DMS 273 treated with DMSO at 0.1 percent for 48 hours (cell line): ENCODE data around the gene LCE4A.
"Not testable (repeated sequence)": the region's sequence is repeated elsewhere in the genome, so short reads cannot be mapped to it uniquely, and the experiment has no call there.

Experiments
- DNase-seq: peaks from one replicate; lab custom pipeline; 2025; lab: John Stamatoyannopoulos, UW

LCE4A gene, protein sequence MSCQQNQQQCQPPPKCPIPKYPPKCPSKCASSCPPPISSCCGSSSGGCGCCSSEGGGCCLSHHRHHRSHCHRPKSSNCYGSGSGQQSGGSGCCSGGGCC

DNA sequence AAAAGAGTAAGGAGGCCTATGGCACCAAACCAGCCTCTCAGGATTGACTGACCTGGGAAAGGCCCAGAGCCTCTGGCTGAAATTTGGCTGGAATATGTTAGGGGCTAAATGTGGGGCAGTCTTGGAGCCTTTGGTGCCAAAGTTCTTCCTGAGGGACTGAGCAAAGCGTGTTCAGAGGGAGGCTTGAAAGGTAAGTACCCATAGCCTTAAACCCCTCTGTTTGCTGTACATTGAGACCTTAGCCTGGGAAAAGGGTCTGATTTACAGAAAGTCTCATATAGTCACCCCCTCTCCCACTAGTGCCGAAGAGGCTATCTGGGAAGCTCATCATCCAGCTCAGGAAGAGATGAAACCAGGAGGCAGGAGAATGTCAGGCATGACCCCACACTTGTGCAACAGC is at the start of gene LCE4A:
TSS of gene LCE4A (plus strand) at position 301 of the 400 bp plus-strand sequence. CDS start 916 bp downstream, outside the sequence.
- no peak for DNase-seq

DNA sequence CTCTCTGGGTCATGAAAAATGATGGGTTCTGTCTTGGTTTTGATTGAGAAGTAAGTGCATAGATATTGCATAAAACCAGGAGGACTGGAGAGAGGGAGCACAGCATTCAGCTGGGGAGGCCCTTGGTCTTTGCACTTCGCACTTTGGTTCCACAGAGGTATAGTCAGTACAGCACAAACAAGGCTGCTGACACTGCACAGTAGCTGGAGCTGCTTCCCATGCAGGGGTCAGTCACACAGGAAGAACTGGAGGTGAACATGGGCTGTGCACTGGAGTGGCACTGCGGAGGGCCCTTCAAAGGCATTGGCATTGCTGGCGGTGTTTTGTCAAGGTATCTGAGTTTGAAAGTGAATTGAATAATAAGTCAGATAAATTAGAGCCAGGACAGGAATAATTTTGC is 49.3 kb upstream of the LCE4A start:
- DNase-seq = no peak

DNA sequence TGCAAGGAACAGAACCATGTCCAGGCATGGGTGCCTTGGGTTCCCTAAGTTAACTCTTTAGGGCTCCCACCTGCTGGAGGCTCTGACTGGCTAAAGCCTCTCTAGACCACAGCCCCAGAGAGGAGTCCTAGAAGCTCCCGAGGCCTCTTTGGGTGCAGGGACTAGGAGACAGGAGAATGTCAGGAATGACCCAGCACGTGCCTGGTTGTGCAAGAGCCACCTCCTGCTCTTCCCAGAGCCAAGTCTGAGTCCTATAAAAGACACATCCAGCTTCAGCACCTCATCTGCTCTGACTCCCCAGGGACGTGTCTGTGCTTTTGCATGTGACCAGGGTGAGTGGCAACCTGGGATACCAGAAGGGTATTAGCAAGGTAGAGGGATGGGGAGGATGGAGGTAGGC is 44.9 kb upstream of the LCE4A start, which contains the start of gene LCE2D:
TSS of gene LCE2D (plus strand) at position 283 of the 400 bp plus-strand sequence. CDS start 726 bp downstream, outside the sequence.
- no peak for DNase-seq

DNA sequence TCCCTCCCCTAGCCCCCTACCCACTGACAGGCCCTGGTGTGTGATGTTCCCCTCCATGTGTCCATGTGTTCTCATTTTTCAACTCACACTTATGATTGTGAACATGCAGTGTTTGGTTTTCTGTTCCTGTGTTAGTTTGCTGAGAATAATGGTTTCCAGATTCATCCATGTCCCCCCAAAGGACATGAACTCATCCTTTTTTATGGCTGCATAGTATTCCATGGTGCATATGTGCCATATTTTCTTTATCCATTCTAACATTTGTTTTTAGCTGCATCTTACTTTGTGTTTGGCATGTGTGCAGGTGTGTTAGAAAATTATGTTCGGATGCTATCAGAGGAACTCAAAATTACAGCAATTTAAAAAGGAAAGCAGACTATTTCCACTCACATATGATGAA is 41.8 kb upstream of the LCE4A start:
- DNase-seq = not testable (repeated sequence)

DNA sequence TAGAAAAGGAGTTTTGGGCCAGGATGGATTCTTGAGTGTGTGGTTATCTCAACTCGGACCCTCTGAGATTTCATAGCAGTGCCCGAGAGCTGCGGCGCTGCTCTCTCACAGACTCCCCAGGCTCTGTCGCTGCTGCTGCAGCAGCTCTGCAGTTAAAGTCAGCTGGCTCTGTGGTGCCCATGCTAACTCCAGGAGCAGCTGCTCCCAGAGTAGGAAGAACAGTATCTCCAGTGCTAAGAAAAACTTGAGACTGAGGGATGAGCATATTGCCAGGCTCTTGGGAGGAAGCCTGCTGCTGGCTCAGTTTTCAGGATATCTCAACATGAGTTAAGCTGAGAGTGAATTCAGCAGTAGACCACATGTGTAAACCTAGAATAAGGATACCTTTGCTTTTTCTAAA is 40.3 kb upstream of the LCE4A start:
- DNase-seq = no peak

DNA sequence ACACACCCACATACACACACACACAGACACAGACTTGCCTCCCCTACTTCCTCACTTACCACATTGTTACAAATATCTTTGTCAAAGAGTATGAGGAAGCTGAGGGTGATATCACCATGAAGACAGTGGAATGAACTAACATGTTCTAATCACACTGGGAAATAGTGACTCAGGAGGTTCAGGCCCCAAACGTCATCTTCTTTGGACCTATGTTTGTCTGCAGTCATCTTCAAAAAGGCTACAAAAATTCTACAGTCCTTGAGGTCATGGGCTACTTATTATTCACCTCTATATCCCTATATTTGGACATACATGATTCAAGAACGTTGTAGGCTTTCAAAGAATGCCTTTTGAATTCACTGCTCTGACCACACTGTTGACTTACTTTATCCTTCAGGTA is 34.9 kb upstream of the LCE4A start:
- no peak for DNase-seq

DNA sequence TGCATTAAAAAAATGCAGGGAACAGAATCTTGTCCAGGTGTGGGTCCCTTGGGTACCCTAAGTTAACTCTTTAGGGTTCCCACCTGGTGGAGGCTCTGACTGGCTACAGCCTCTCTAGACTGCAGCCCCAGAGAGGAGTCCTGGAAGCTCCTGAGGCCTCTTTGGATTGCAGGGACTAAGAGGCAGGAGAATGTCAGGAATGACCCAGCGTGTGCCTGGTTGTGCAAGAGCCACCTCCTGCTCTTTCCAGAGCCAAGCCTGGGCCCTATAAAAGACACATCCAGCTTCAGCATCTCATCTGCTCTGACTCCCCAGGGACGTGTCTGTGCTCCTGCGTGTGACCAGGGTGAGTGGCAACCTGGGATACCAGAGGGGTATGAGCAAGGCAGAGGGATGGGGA is 33.0 kb upstream of the LCE4A start, which contains the start of gene LCE2C:
TSS of gene LCE2C (plus strand) at position 297 of the 400 bp plus-strand sequence. CDS start 737 bp downstream, outside the sequence.
- not testable (repeated sequence) for DNase-seq

DNA sequence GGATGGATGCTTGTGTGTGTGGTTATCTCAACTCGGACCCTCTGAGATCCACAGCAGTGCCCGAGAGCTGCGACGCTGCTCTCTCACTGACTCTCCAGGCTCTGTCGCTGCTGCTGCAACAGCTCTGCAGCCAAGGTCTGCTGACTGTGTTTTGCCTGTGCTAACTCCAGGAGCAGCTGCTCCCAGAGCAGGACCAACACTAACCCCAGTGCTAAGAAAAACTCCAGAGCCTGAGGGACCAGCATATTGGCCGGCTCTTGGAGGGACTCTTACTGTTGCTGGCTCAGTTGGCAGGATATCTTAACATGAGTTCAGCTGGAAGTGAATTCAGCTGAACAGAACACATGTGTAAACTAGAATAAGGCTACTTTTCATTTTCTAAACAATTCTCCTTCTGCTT is 28.5 kb upstream of the LCE4A start:
- no peak for DNase-seq

DNA sequence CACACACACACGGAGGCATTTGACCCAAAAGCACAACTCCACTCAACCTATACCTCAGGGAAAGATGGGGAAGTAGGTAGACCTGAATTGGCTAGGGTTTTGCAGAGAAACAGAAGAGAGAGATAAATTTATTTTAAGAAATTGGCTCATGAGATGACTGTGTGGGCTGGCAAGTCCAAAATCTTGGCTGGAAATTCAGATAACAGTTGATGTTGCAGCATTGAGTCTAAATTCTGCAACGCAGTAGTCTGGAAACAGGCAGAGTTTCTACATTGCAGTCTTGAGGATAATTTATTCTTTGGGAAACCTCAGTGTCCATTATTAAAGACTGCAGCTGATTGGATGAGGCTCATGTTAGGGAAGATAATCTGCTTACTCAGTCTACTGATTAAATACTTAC is 26.3 kb upstream of the LCE4A start:
- no peak for DNase-seq

DNA sequence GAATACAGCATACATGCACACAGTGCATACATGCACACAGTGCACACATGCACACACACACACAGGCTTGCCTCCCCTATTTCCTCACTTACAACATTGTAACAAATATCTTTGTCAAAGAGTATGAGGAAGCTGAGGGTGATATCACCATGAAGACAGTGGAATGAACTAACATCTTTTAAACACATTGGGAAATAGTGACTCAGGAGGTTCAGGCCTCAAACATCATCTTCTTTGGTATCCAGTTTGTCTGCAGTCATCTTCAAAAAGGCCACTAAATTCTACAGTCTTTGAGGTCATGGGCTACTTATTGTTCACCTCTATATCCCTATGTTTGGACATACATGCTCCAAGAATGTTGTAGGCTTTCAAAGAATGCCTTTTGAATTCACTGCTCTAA is 24.1 kb upstream of the LCE4A start:
- DNase-seq = no peak

DNA sequence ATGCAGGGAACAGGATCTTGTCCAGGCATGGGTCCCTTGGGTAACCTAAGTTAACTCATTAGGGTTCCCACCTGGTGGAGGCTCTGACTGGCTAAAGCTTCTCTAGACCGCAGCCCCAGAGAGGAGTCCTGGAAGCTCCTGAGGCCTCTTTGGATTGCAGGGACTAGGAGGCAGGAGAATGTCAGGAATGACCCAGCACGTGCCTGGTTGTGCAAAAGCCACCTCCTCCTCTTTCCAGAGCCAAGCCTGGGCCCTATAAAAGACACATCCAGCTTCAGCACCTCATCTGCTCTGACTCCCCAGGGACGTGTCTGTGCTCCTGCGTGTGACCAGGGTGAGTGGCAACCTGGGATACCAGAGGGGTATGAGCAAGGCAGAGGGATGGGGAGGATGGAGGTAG is 22.1 kb upstream of the LCE4A start, which contains the start of gene LCE2B:
TSS of gene LCE2B (plus strand) at position 301 of the 400 bp plus-strand sequence. CDS start 721 bp downstream, outside the sequence.
- not testable (repeated sequence) for DNase-seq

DNA sequence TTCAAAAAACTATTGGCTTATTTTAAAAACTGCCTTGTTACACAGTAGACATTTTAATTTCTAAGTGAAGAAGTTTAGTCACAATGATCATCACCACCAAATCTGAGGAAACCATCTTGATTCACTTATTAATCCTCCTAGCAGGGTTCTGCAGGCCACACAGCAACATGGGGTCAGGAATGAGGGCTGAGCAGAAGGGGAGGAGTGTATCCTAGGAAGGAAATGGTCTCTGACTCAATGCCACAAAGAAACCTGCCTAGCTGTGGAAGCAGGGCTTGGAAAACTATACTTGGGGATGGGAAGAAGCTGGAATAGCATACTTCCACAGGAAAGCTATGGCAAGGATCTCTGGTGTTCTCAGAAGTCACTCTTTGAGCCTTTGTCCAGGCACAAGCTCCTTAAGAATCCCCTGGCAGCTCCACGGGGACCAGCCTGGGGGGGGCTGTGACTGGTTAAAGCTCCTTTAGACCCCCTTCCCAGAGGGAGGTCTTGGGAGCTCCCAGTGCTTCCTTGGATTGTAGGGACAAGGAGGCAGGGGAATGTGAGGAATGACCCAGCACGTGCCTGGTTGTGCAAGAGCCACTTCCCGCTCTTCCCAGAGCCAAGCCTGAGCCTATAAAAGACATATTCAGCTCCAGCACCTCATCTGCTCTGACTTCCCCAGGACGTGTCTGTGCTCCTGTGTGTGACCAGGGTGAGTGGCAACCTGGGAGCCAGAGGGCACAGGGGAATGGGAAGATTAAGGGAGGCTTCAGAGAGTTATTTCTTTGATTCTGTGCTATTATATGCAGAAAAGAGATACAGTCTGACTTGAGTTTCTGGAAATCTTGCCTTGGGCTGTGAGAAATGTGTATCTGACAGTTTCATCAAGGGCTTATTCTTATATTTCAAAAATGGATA is 10.0 kb upstream of the LCE4A start, which contains the start of gene LCE2A:
TSS of gene LCE2A (plus strand) at position 645 of the 900 bp plus-strand sequence. CDS start 557 bp downstream, outside the sequence.
- no peak for DNase-seq

DNA sequence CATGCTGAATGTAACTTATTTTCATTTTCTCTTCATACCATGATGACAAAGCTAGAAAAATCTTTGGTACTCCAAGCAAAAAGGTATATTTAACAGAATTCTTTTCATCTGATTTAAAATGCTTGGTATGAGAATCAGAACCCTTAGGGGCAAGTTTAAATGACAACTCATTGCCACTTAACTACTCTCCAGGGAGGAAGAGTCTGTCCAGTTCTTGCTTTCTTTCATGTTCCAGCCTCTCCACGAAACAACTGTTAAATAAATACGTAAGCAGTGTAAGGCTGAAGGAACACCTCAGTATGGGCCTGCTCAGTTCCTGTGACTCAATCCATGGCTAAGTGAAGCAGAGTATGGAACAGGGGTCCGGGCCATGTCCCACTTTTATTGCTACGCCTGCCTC is 8.2 kb upstream of the LCE4A start:
- DNase-seq = no peak

DNA sequence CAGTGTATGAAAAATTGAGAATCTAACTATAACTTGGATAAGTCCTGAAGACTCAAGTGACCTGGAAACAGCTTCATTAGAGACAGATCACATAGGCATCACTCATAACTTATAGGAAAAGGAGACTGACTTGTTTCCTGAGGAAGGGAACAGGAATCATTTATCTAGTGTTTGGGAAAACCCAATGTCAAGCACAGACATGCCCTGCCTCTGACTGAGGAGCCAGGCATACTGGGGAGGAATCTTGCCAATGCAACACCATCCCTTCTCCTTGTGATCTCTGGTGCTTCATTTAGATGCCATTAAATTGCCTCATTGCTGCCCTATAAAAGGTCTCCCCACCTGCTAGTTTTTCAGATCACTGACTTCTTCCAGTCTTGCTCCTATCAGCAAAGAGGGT is 10.3 kb downstream of the LCE4A start:
- DNase-seq = no peak

DNA sequence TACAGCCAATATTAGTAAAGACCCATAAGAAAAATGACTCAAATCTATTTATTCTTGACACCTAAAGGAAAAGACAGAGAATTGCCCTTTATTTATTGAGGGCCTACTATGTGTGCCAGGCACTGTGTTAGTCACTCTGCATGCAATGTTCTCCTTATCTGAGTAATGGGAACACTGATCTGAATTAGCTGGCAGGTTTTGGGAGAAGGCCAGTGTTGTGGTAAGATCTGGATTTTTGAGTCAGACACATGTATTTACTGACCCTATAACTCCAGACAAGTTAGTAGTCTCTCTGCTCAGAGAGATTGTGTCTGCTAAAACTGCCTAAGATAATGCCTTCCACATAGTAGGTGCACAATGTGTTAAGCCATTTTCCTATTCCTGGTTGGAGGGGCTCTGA is 17.3 kb downstream of the LCE4A start:
- DNase-seq = no peak

DNA sequence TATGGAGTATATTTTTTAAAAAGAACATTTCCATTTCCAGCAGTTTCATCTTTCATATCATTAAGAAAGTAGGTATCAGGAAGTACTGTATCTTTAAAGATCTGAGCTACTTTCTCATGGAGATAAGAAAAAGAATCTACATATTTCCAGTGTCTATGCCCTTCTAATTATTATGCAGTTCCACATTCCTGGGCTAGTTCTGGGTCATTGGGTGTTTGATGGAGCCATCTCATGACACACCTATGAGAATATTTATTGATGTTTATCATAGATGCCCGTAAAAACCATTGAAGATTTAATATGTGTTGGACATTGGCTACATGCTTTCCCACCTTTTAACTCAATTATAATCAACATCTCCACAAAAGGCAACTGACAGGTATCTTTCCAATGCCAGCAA is 21.0 kb downstream of the LCE4A start:
- no peak for DNase-seq

DNA sequence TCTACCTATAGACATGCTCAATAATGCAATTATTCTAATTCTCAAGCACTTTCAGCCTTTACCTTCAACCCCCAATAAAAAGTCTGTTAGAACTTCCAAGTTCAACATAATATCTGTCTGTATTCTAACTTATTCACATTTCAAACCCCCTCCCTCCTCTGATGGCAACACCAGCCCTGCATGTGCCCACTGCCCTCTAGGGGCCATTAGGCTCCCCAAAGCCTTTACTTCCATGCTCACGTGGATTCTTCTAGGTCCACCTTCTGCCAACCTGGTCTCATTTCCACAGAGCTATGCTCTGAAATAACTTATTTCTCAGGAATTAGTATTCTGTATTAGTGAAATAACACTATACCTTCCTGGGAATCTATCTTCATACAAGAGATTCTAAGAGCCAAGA is 27.7 kb downstream of the LCE4A start:
- no peak for DNase-seq

DNA sequence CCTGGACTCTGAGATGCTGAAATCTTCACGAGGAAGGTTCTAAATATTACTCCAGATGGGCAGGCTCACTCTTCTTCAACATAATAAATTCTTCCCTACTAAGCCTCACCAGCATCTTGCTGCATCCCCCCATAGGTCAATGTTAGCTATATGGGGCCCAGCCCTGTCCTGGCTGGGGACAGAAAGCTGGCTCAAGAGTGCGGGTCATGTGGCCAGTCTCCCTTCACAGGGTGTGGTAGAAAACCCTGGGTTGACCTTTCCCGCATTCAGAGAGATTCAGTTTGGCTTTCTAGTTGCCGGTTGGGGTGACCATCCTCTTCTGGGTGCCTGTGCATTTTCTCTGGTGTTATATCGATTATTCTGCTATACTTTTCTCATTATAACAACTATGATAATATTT is 30.0 kb downstream of the LCE4A start:
- no peak for DNase-seq

DNA sequence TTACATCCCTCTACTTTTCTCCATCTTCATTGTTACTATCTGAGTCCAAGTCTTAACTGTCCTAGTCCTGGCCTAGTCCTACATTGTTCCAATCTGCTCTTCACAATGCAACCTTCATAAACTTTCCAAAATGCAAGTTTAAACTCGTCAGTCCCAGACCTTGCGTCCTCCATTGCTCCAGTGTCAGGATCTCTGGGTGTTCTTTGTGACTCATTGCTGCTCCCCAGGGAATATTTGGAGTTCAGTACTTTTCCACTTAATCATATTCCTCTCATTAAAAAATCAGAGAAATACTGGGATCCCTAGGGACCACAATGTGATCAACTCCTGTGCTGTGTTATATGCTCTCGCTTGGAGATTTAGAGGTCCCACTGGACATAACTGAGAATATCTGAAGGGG is 31.9 kb downstream of the LCE4A start:
- no peak for DNase-seq

DNA sequence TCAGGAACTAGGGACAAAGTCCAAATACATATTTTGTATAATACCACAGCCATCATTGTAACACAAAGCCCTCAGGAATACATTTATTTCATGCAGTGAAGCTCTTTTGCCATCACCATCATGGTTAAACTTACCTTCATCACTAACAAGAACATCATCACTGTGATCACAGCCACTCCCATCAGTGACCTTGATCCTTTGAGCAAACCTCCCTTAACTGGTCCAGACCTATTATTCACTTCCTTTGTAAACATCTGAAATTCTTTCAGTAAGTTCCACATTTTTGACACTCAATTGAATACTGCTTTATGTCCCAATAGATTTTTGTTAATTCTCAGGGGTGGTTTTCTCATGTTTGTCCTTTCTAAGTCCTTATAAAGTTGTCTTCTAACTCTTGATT is 33.7 kb downstream of the LCE4A start:
- DNase-seq = no peak

DNA sequence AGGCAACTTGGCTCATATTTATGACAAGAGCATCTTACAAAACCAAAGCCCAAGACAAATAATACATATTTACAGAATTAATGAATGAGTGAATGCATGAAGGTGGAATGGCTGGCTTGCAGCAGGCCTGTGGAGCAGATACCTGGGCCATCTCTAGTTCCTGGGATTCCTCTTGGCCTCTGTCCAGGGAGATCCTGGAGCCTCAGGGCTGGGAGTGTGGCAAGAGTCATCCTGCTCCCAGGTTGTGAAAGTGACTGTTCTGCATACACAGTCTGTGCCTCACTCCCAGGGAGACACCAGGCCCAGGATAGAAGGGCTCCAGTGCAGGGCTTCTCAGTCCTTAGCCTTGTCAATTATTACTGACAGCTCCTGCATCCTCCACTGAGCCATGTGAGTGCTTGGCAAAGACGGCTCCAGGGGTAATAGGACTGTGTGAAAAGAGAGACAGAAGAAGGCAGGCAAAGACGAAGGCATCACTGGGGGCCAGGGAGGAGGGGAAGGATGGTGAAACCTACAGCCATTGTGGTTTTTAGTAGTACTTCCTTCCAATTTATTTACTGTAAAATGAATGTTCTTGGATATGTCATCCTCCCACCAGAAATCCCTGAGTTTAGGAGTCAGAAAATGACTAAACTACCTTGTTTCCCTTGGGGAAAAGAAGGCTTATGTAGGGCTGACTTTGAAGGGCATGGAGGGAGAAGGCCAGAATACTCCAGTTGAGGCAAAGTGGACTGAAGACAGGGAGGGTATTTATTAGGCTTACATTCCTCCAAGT is 35.6 kb downstream of the LCE4A start:
- no peak for DNase-seq

DNA sequence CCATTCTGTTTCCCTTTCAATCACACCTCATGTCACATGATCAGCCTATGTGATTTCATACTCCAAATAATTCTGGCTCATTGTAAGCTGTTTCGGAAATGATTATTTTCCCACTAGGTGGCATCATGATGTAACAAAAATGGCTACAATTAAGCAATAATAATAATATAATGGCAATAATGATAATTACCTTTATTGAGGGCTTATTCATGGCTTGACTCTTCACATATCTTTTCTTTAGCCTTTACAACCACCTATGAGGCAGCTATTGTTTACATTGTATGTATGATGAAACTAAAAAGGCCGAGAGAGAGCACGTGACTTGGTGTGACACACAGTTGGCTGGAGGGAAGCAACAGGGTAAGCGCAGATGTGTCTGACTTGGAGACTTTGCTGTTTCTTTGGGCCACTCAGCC is 37.3 kb downstream of the LCE4A start:
- no peak for DNase-seq
